ENCODE results near the gene KNOP1.

DNA sequence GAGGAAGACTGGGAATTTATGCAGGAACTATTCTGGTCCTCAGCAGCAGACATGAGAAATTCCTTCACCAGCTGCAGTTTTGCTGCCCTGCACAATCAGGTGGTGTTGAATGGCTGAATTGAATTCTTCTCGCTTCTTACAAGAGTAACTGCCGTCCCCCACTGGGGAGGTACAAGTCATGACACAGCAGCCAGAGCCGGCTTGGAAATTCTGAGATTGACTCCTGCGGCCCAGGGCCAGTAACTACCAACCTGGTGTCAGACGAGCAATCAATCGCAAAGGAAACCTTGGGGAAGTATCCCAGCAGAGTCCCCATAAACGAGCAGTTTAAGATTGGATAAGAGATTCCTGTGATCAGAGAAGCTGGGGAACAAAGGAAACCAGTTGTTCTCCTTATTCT lies 30.7 kb downstream of the KNOP1 start:
- no peak for TF ChIP-seq CTCF (conservative IDR thresholded peaks at IDR 0.05; ENCODE audit: low read length)
- TF ChIP-seq EZH2phosphoT487 (IDR thresholded peaks at IDR 0.05; ENCODE audit: borderline replicate concordance) = no peak
